ENCODE results near the gene CEP41.

The CEP41 gene

GRCh38 chr7:130418306-130418705 is 22.5 kb downstream of the CEP41 start:
- no peak for DNase-seq (ENCODE audit: low spot score)

DNA sequence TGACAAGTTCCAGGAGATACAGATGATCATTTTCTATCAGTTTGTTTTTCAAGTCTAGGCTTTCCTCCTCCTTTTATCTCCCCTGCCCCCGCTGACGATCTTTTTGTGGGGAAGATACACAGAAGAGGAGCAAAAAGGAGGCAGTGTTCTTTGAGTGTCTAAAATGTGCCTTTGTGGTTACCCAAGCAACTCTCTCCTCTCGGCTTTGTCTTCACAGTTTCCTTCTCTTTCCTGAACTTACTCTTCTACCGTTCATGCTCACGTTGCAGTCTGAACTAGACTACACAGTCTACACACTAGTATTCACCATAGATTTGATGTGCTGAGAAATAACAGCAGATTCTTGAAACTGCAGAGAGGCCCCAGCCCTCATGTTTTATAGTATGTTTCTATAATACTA is 23.6 kb downstream of the CEP41 start:
- DNase-seq (ENCODE audit: low spot score): no peak

- DNase-seq (ENCODE audit: low spot score): no peak
Measured at GRCh38 chr7:130415006-130415405, 25.8 kb downstream of the CEP41 start.

- no peak for DNase-seq (ENCODE audit: low spot score)
Measured at GRCh38 chr7:130413201-130413600, 27.6 kb downstream of the CEP41 start.

- no peak for DNase-seq (ENCODE audit: low spot score)
Measured at GRCh38 chr7:130410868-130411541, 29.8 kb downstream of the CEP41 start.

GRCh38 chr7:130409712-130410072 is 31.1 kb downstream of the CEP41 start:
- DNase-seq (ENCODE audit: low spot score): no peak

GRCh38 chr7:130409067-130409711 is 31.6 kb downstream of the CEP41 start:
- DNase-seq (ENCODE audit: low spot score): no peak

- DNase-seq (ENCODE audit: low spot score): no peak
Measured at GRCh38 chr7:130405003-130405402, 35.8 kb downstream of the CEP41 start.

DNA sequence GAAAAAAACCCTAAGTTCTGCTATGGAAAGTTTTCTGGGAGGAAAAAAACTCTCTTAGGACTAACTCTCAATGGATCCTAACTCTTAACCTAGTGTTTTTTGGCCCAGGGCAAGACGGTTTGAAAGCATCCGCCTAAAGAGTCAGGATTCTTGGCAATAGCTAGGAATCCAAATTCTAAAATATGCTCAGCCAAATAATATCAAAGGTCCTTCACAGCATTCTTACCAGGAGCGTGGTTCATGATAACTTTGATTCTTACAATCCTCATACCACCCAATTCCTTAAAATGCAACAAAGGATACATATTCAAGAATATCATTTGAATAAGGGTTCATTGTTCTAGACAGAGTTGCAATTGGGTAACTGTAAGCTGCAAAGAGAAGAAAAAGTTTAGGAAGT is 39.2 kb downstream of the CEP41 start:
- no peak for DNase-seq (ENCODE audit: low spot score)

DNA sequence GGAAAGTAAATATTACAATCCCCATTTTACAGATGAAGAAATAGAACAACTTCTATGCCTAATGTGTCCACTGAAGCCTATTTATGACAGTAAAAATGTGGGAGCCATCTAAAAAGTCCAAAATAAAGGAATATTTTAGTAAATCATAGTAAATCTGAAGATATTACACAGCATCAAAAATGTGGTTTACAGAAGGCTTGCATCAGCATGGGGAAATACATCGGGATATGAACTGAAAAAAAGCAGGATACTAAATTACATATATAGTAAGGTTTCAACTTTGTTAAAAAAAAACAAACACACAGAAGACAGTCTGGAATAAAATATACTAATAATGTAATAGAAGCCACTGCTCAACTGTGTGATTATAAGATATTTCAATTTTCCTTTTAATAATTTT is 39.7 kb downstream of the CEP41 start:
- DNase-seq (ENCODE audit: low spot score): no peak

GRCh38 chr7:130400120-130400572 is 40.7 kb downstream of the CEP41 start:
- DNase-seq (ENCODE audit: low spot score): no peak

DNA sequence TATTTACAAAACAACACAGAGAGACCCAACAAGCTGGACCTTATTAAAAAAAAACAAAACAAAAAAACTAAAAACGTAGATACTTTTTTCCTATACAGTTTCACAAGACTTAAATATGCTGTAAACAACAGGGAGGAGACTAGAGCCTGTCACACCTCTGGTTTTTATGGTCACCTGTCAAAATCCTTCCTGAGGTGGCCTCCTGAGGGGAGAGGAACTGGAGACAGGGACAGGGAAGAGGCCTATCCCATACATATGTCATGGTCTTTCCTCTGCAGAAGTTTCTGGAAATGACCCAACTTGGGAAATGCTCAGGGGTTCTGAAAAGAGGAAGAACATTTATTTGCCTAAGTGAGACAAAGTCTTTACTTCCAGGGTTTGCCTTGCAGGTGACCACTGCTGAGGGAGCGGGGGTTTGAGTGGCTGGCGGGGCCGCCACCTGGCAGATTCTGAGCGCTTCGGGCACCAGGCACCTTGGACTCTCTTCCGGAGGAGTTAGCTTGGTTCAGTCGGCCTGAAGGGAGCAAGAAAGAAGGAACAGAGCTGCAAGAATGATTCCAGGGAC is 42.2 kb downstream of the CEP41 start:
- no peak for DNase-seq (ENCODE audit: low spot score)

- DNase-seq (ENCODE audit: low spot score): no peak
Measured at GRCh38 chr7:130397758-130398073, 43.1 kb downstream of the CEP41 start.

GRCh38 chr7:130397051-130397757 is 43.6 kb downstream of the CEP41 start:
- no peak for DNase-seq (ENCODE audit: low spot score)

GRCh38 chr7:130396109-130396508 is 44.7 kb downstream of the CEP41 start:
- DNase-seq (ENCODE audit: low spot score): no peak

DNA sequence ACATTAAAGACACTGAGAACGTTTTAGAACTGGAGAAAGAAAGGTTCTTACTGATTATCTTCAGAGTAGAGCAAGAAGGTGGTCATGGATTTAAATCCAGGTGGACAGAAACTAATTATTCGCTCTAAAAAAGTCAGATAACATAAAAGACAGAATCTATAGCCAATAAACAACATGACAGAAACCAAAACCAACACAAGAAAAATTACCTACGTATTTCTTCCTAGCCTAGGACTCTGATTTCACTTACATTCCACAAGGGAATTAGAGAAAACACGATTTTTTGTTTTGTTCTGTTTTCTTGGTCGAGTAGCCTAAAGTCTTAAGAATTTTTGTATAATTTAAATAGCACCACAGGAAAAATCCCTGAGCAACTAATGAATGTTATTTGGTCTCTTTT is 45.4 kb downstream of the CEP41 start:
- DNase-seq (ENCODE audit: low spot score): no peak

- DNase-seq (ENCODE audit: low spot score): peak; percentile 24
Measured at GRCh38 chr7:130394421-130395195, 46.2 kb downstream of the CEP41 start.

GRCh38 chr7:130393841-130394411 is 46.9 kb downstream of the CEP41 start:
- no peak for DNase-seq (ENCODE audit: low spot score)

DNA sequence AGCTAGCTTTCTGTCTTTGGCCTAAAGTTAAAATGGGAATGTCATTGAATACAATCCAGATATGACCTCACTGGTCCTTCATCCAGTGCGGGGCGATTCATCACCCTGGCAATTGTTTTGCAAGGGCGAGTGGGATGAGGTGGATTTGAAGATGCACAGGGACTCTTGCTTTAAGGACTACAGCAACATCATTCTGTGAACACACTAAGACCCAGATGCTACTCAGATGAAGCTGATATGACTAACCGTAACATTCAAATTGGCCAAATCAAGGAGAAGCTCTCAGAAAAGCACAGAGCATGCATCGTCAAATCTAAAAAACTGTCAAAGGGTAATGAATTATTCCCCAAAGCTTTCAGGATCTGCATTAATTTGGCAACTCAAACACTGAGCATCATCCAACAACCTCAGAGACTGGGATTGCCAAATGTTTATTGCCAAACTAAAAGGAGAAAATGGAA is 47.7 kb downstream of the CEP41 start:
- DNase-seq (ENCODE audit: low spot score): no peak

GRCh38 chr7:130390486-130390885 is 50.3 kb downstream of the CEP41 start:
- DNase-seq (ENCODE audit: low spot score): no peak

DNA sequence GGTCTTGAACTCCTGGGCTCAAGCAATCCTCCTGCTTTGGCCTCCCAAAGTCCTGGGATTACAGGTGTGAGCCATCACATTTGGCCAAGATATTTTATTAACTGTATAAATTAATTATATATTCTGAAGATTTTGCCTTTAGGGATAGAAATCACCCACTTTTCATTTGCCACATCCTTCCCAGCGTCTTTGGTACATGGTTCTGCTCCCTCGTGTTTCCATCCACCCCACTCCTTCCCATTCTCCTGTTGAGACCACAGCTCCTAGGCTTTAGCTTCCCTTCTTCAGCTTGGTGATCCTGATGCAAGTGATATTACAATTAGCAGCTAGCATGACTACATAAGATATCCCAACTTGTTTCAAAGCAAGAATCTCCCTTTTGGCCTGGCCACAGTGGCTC is 52.1 kb downstream of the CEP41 start:
- DNase-seq (ENCODE audit: low spot score): no peak

All from CD4-positive, alpha-beta T cell treated with Interleukin-15 for 4 hours (primary cell).